GM06990 (cell line): ENCODE results near the gene CES3.

Experiments used
- DNase-seq: peaks from one replicate; pipeline ENCODE4 v3.0.0-alpha.2; 2011; ENCODE audit not compliant: insufficient read length; ENCODE audit errors: extremely low read depth
- H3K27me3 ChIP-seq: replicated peaks from 2 replicates; pipeline ENCODE4 v1.6.0; 2011; ENCODE audit warnings: low read length; ENCODE audit not compliant: control insufficient read depth, insufficient read depth
- H3K36me3 ChIP-seq: 2 replicates; pipeline ENCODE4 v1.5.1; 2011; ENCODE audit warnings: low read length; ENCODE audit not compliant: control insufficient read depth, insufficient read depth
- H3K4me3 ChIP-seq: replicated peaks from 2 replicates; pipeline ENCODE4 v1.5.1; 2011; ENCODE audit warnings: low read depth, mild to moderate bottlenecking, control low read depth, low read length
- CTCF ChIP-seq: IDR thresholded peaks from 2 replicates; pipeline ENCODE4 v1.5.1; 2011; ENCODE audit warnings: low read length, control low read depth, mild to moderate bottlenecking, inconsistent platforms; ENCODE audit not compliant: insufficient read depth, poor library complexity, severe bottlenecking

Gene CES3

GRCh38 chr16:66915041-66915440 lies 46.0 kb upstream of the CES3 start:
- DNase-seq = no peak
- H3K36me3 ChIP-seq = no peaks in the 10 kb centered on the region
- no peak for TF ChIP-seq CTCF
- no peaks in the 10 kb centered on the region; the same call in none of the 2 replicates for H3K27me3 ChIP-seq
- no peak overlapping the region for H3K4me3 ChIP-seq

- Histone ChIP-seq H3K36me3 (no peaks in the 10 kb centered on the region), H3K4me3 (no peak overlapping the region), H3K27me3 (no peaks in the 10 kb centered on the region; the same call in none of the 2 replicates)
- DNase-seq = no peak
- no peak for TF ChIP-seq CTCF
Measured at GRCh38 chr16:66916518-66916917, 44.5 kb upstream of the CES3 start.

GRCh38 chr16:66917741-66918140 lies 43.3 kb upstream of the CES3 start:
- no peak for DNase-seq
- H3K4me3 ChIP-seq = no peak overlapping the region
- no peaks in the 10 kb centered on the region for H3K36me3 ChIP-seq
- TF ChIP-seq CTCF = no peak
- H3K27me3 ChIP-seq = no peaks in the 10 kb centered on the region; the same call in none of the 2 replicates

GRCh38 chr16:66918355-66918754 lies 42.7 kb upstream of the CES3 start:
- no peaks in the 10 kb centered on the region; the same call in none of the 2 replicates for H3K27me3 ChIP-seq
- no peak for DNase-seq
- no peaks in the 10 kb centered on the region for H3K36me3 ChIP-seq
- TF ChIP-seq CTCF = no peak
- H3K4me3 ChIP-seq = no peak overlapping the region

- Histone ChIP-seq H3K27me3 (peaks cover 2% of the 10 kb centered on the region), H3K4me3 (no peak within 1 kb of the TSS), H3K36me3 (no peaks in the 10 kb centered on the region)
- no peak for TF ChIP-seq CTCF
- no peak for DNase-seq
Measured at GRCh38 chr16:66918803-66919568, 42.1 kb upstream of the CES3 start, which contains the start of gene CDH16. CDH16 (minus strand) TSS chr16:66918885; CDS start chr16:66918065, 820 bp downstream.
